Liver (tissue), 3 donors: ENCODE results near the gene CARMIL3.

Experiments used
- CTCF ChIP-seq: fragments of 150-350 bp; IDR thresholded peaks from 2 replicates; pipeline ENCODE4 v1.5.1; 2017; ENCODE audit warnings: improper control_type of control experiment, low read depth, low read length; ENCODE audit not compliant: missing input control
- FOXA2 ChIP-seq: IDR thresholded peaks from 2 replicates; pipeline ENCODE4 v1.6.1; 2016; ENCODE audit warnings: antibody characterized with exemption
- GABPA ChIP-seq, 2 donors: IDR thresholded peaks in 1 of 2; conservative IDR thresholded peaks in 1 of 2; 2 replicates each; pipeline ENCODE4 v1.6.1; 2016; ENCODE audit warnings: antibody characterized with exemption in 2 of 2, mild to moderate bottlenecking in 1 of 2, moderate library complexity in 1 of 2
- JUND ChIP-seq, 2 donors: IDR thresholded peaks; 2 replicates each; pipeline ENCODE4 v1.6.1; 2016; ENCODE audit warnings: antibody characterized with exemption in 2 of 2
- MAX ChIP-seq: IDR thresholded peaks from 2 replicates; pipeline ENCODE4 v1.6.1; 2016; ENCODE audit warnings: antibody characterized with exemption
- RAD21 ChIP-seq, 2 donors: IDR thresholded peaks; 2 replicates each; pipeline ENCODE4 v1.6.1; 2016; ENCODE audit warnings: antibody characterized with exemption in 2 of 2, mild to moderate bottlenecking in 2 of 2
- RXRA ChIP-seq, 2 donors: IDR thresholded peaks; 2 replicates each; pipeline ENCODE4 v1.6.1; 2017 to 2018; ENCODE audit warnings: antibody characterized with exemption in 2 of 2, mild to moderate bottlenecking in 1 of 2
- SP1 ChIP-seq: IDR thresholded peaks from 2 replicates; pipeline ENCODE4 v1.6.1; 2018; ENCODE audit warnings: antibody characterized with exemption, mild to moderate bottlenecking
- YY1 ChIP-seq: IDR thresholded peaks from 2 replicates; pipeline ENCODE4 v1.6.1; 2016; ENCODE audit warnings: antibody characterized with exemption, mild to moderate bottlenecking
- ZBTB33 ChIP-seq: IDR thresholded peaks from 2 replicates; pipeline ENCODE4 v1.6.1; 2016; ENCODE audit warnings: antibody characterized with exemption
- donor health status: healthy.
- donor health status: healthy.

- TF ChIP-seq RXRA (IDR thresholded peaks at IDR 0.05), result no peak
- no peak for TF ChIP-seq CTCF
- TF ChIP-seq ZBTB33, result no peak
- TF ChIP-seq GABPA (IDR thresholded peaks at IDR 0.05 in 1 of 2, conservative IDR thresholded peaks at IDR 0.05 in 1 of 2), result no peak
- TF ChIP-seq RAD21 (IDR thresholded peaks at IDR 0.05), result no peak
- no peak for TF ChIP-seq JUND (IDR thresholded peaks at IDR 0.05)
- no peak for TF ChIP-seq FOXA2
- no peak for TF ChIP-seq MAX
- TF ChIP-seq YY1, result no peak
- no peak for TF ChIP-seq SP1
Measured at GRCh38 chr14:24076302-24076601, 24.4 kb downstream of the CARMIL3 start.
